HG03064 (cell line): ENCODE results near the gene CHST6.
A peak's percentile ranks its signal among the peaks of the same experiment; 100 is the strongest.
"Not testable (repeated sequence)": the region's sequence is repeated elsewhere in the genome, so short reads cannot be mapped to it uniquely, and the experiment has no call there.

Source experiments
- ATAC-seq: cut with Tn5 transposase; IDR thresholded peaks from one replicate; pipeline ENCODE4 v1.9.1; 2021; ENCODE audit warnings: low read depth; ENCODE audit not compliant: unreplicated experiment

Gene CHST6

GRCh38 chr16:75477680-75478473 is 17.4 kb downstream of the CHST6 start:
- no peak for ATAC-seq

GRCh38 chr16:75476817-75477216 is 18.4 kb downstream of the CHST6 start:
- ATAC-seq: no peak

GRCh38 chr16:75475420-75475847 is 19.8 kb downstream of the CHST6 start:
- no peak for ATAC-seq

- no peak for ATAC-seq
These were observed 22.0 kb downstream of the CHST6 start for GRCh38 chr16:75472908-75473877.

- ATAC-seq: no peak
These were observed 23.3 kb downstream of the CHST6 start for GRCh38 chr16:75471723-75472633.

GRCh38 chr16:75466760-75467159 is 28.5 kb downstream of the CHST6 start:
- no peak for ATAC-seq

- peak; percentile 86 for ATAC-seq
These were observed 30.9 kb downstream of the CHST6 start, which contains the start of gene TMEM170A for GRCh38 chr16:75464122-75464918. TSS of gene TMEM170A (minus strand) at chr16:75464689. CDS start at chr16:75464600, 89 bp downstream.

GRCh38 chr16:75463389-75464121 is 31.7 kb downstream of the CHST6 start:
- ATAC-seq: peak; percentile 11

- no peak for ATAC-seq
These were observed 32.4 kb downstream of the CHST6 start for GRCh38 chr16:75462806-75463205.

GRCh38 chr16:75461575-75461974 is 33.7 kb downstream of the CHST6 start:
- no peak for ATAC-seq

GRCh38 chr16:75460446-75460845 is 34.8 kb downstream of the CHST6 start:
- ATAC-seq: no peak

GRCh38 chr16:75459691-75460090 is 35.5 kb downstream of the CHST6 start:
- no peak for ATAC-seq

- no peak for ATAC-seq
These were observed 36.8 kb downstream of the CHST6 start for GRCh38 chr16:75458439-75458838.

GRCh38 chr16:75458029-75458428 is 37.2 kb downstream of the CHST6 start:
- no peak for ATAC-seq

GRCh38 chr16:75457485-75458021 is 37.7 kb downstream of the CHST6 start:
- ATAC-seq: no peak

GRCh38 chr16:75456971-75457370 is 38.3 kb downstream of the CHST6 start:
- no peak for ATAC-seq

GRCh38 chr16:75456486-75456885 is 38.8 kb downstream of the CHST6 start:
- not testable (repeated sequence) for ATAC-seq

GRCh38 chr16:75455677-75456076 is 39.6 kb downstream of the CHST6 start:
- no peak for ATAC-seq
